Breast epithelium (tissue), 4 donors: Measurements from ENCODE around the gene IFT88. TPM values are rescaled to one million over a fixed set of nuclear protein-coding genes. Genes with fewer than 3 reads are reported as not detected.

Source experiments
- DNase-seq, 2 donors: peaks; one replicate each; pipeline ENCODE4 v3.0.0-alpha.2; 2019; ENCODE audit warnings: low spot score in 2 of 2
- H3K27ac ChIP-seq, 2 donors: fragments of 200-600 bp; sonication (generic) in 1 of 2; one replicate each; pipeline ENCODE4 v1.5.1; 2016 to 2019; ENCODE audit warnings: mild to moderate bottlenecking in 1 of 2
- H3K27me3 ChIP-seq, 2 donors: fragments of 200-600 bp; sonication (generic) in 1 of 2; one replicate each; pipeline versions ENCODE4 v1.5.1 to v1.6.0; 2017 to 2019; ENCODE audit warnings: control low read depth in 1 of 2, mild to moderate bottlenecking in 1 of 2
- H3K36me3 ChIP-seq: fragments of 200-600 bp; one replicate; pipeline ENCODE4 v1.5.1; 2019
- H3K4me1 ChIP-seq, 2 donors: fragments of 200-600 bp; sonication (generic); one replicate each; pipeline ENCODE4 v1.5.1; 2016 to 2019; ENCODE audit warnings: control low read depth in 1 of 2
- H3K4me3 ChIP-seq, 3 donors: fragments of 200-600 bp; sonication (generic); 1 replicate in 2 of 3; 2 replicates in 1 of 3; pipeline ENCODE4 v1.5.1; 2016 to 2019; ENCODE audit warnings: mild to moderate bottlenecking in 3 of 3, moderate library complexity in 2 of 3
- H3K9me3 ChIP-seq, 2 donors: fragments of 200-600 bp; sonication (generic) in 1 of 2; one replicate each; pipeline ENCODE4 v1.5.1; 2016 to 2019; ENCODE audit warnings: control low read depth in 1 of 2
- POLR2A ChIP-seq: fragments of 450-650 bp; IDR thresholded peaks from one replicate; pipeline ENCODE4 v1.6.1; 2016; ENCODE audit warnings: antibody characterized with exemption, mild to moderate bottlenecking, moderate library complexity
- POLR2AphosphoS5 ChIP-seq, 3 donors: sonication (generic); formaldehyde crosslinking; IDR thresholded peaks; one replicate each; pipeline ENCODE4 v1.6.1; 2017; ENCODE audit warnings: antibody characterized with exemption in 3 of 3
- intact Hi-C: fragments of 100-400 bp; cut with DNase I; formaldehyde crosslinking; loops from one replicate; pipeline ENCODE4 v1.15.1; 2023; ENCODE audit warnings: low total_unique reads
- total RNA-seq, 3 donors: library from RNA; depleted of rRNA; stranded (reverse); fragments of >200 nt; gene quantifications; one replicate each; pipeline ENCODE4 v1.1.0, GENCODE V29; 2016
- TF ChIP-seq, protein P1 (sequence below), 3 donors: fragments of 450-650 bp; IDR thresholded peaks; one replicate each; pipeline ENCODE4 v1.5.1; 2016 to 2017; ENCODE audit warnings: antibody characterized with exemption in 3 of 3, mild to moderate bottlenecking in 3 of 3, moderate library complexity in 3 of 3

The IFT88 gene
- total RNA-seq, 3 donors from 2014 or later: 13.9 to 35.0 (median 27.9) TPM

DNA sequence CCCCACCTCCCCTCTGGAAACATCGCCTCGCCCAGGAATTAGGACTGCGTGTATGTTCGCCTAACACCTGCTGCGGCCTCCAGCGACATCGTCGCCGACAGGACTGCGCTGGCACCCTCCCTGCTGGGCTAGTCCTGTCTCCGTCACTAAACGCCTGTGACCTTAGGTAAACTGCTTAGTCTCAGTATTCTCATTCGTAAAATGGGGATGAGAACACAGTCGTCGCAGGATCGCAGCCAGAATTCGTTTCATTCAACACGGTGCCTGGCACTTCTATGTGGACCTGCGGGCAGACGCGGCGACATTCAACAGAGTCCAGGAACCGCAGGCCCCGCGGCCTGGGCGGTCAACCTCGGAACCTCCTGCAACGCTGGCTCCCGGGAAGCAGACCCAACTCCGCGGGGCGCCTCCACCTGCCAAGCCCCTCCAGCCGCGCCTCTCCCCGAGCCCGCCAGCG lies 41.8 kb upstream of the IFT88 start:
- Histone ChIP-seq H3K27ac (peak overlapping the region; percentile 79 to 87), H3K4me3 (peak overlapping the region; percentile 81 to 88 (median 84)), H3K4me1 (no peaks in the 10 kb centered on the region), H3K36me3 (no peaks in the 10 kb centered on the region), H3K9me3 (no peaks in the 10 kb centered on the region), H3K27me3 (no peaks in the 10 kb centered on the region)
- intact Hi-C loops: no loop called here
- no peak for DNase-seq
- TF ChIP-seq POLR2A: no peak
- no peak for TF ChIP-seq POLR2AphosphoS5 (IDR thresholded peaks at IDR 0.05)
- TF ChIP-seq, protein P1, sequence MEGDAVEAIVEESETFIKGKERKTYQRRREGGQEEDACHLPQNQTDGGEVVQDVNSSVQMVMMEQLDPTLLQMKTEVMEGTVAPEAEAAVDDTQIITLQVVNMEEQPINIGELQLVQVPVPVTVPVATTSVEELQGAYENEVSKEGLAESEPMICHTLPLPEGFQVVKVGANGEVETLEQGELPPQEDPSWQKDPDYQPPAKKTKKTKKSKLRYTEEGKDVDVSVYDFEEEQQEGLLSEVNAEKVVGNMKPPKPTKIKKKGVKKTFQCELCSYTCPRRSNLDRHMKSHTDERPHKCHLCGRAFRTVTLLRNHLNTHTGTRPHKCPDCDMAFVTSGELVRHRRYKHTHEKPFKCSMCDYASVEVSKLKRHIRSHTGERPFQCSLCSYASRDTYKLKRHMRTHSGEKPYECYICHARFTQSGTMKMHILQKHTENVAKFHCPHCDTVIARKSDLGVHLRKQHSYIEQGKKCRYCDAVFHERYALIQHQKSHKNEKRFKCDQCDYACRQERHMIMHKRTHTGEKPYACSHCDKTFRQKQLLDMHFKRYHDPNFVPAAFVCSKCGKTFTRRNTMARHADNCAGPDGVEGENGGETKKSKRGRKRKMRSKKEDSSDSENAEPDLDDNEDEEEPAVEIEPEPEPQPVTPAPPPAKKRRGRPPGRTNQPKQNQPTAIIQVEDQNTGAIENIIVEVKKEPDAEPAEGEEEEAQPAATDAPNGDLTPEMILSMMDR (IDR thresholded peaks at IDR 0.05): no peak

GRCh38 chr13:20525601-20526544 lies 41.1 kb upstream of the IFT88 start, which contains the start of gene CRYL1:
CRYL1 (minus strand) TSS chr13:20525857; CDS start chr13:20525794, 63 bp downstream.
- peak in 1 of 2 donors; percentile 46 for DNase-seq
- H3K9me3 ChIP-seq: no peaks in the 10 kb centered on the region
- H3K4me3 ChIP-seq: peak within 1 kb of the TSS; percentile 81 to 88 (median 84)
- no peaks in the 10 kb centered on the region for H3K27me3 ChIP-seq
- H3K27ac ChIP-seq: peak within 1 kb of the TSS; percentile 79 to 87
- no peaks in the 10 kb centered on the region for H3K4me1 ChIP-seq
- TF ChIP-seq, protein P1 (IDR thresholded peaks at IDR 0.05): no peak
- TF ChIP-seq POLR2A: no peak
- TF ChIP-seq POLR2AphosphoS5 (IDR thresholded peaks at IDR 0.05): peak in 1 of 3 donors; percentile 69
- H3K36me3 ChIP-seq: no peaks in the 10 kb centered on the region
- intact Hi-C loops: no loop called here

DNA sequence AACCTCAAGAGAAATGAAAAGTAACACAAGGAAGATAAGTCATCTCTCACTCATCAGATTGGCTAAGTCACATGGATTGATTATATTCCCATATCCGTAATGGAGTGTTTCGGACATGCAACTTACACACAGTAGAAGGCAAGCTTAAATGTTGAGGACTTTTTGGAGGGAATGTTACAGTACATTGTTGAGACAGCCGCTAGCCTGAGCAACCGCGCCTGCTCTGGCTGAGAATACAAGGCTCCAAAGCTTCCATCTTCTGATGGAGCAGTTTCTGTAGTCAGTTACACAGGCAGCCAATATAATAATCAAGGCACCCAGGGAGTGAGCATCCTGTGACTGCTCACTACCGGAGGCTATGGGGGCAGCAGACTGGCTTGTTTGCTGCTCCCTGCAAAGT lies 40.3 kb upstream of the IFT88 start:
- DNase-seq: no peak
- peak overlapping the region in 1 of 2 donors; percentile 54 for H3K27ac ChIP-seq

DNA sequence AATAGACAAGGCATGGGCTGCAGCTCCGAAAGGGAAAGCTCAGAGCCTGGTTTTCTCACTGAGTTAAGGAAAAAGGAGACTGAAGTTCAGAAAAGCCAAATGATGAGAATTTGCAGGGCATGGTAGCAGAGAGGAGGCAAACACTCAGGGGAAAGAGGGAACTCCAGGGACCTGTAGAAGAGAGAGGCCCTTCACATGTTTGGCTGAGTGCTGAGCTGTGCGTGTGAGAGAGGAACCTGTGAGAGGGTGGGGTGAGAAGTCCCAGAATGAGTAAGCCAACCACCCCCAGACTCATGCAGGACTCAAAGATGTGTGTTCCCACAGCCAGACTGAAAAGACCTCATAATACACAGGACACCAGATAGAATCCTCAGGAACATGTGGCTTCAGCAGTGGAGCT lies 38.5 kb upstream of the IFT88 start:
- Histone ChIP-seq H3K27me3 (no peaks in the 10 kb centered on the region), H3K4me1 (no peaks in the 10 kb centered on the region), H3K4me3 (no peak overlapping the region), H3K9me3 (no peaks in the 10 kb centered on the region), H3K36me3 (no peaks in the 10 kb centered on the region), H3K27ac (no peak overlapping the region)
- no peak for TF ChIP-seq POLR2AphosphoS5 (IDR thresholded peaks at IDR 0.05)
- no peak for TF ChIP-seq POLR2A
- TF ChIP-seq, protein P1 (IDR thresholded peaks at IDR 0.05): no peak
- no peak for DNase-seq
- intact Hi-C loops: no loop called here

More for the DNA sequence above, 40.3 kb upstream of the IFT88 start:
- no peaks in the 10 kb centered on the region for H3K27me3 ChIP-seq
- H3K36me3 ChIP-seq: no peaks in the 10 kb centered on the region
- TF ChIP-seq POLR2A (no peak), POLR2AphosphoS5 (IDR thresholded peaks at IDR 0.05) (no peak)
- TF ChIP-seq, protein P1 (IDR thresholded peaks at IDR 0.05): no peak
- intact Hi-C loops: no loop called here
- H3K4me1 ChIP-seq: no peaks in the 10 kb centered on the region
- no peaks in the 10 kb centered on the region for H3K9me3 ChIP-seq
- peak overlapping the region; percentile 81 to 88 (median 84) for H3K4me3 ChIP-seq

GRCh38 chr13:20534038-20534608 lies 32.8 kb upstream of the IFT88 start:
- H3K27me3 ChIP-seq: no peaks in the 10 kb centered on the region
- no peaks in the 10 kb centered on the region for H3K9me3 ChIP-seq
- H3K27ac ChIP-seq: no peak overlapping the region
- TF ChIP-seq, protein P1 (IDR thresholded peaks at IDR 0.05): no peak
- no peak for TF ChIP-seq POLR2AphosphoS5 (IDR thresholded peaks at IDR 0.05)
- no peak for TF ChIP-seq POLR2A
- intact Hi-C loops: no loop called here
- no peak overlapping the region for H3K4me3 ChIP-seq
- no peaks in the 10 kb centered on the region for H3K36me3 ChIP-seq
- no peak for DNase-seq
- H3K4me1 ChIP-seq: no peaks in the 10 kb centered on the region
